ENCODE measurements around the gene JADE2. TPM values are rescaled to one million over a fixed set of nuclear protein-coding genes. Genes with fewer than 3 reads are reported as not detected.

The JADE2 gene
- total and polyA plus RNA-seq, 2 of the 8 experiments (the other 6 are each of a cell fraction or from before 2014, with no cell fraction given) = 19.2 to 55.8 TPM

DNA sequence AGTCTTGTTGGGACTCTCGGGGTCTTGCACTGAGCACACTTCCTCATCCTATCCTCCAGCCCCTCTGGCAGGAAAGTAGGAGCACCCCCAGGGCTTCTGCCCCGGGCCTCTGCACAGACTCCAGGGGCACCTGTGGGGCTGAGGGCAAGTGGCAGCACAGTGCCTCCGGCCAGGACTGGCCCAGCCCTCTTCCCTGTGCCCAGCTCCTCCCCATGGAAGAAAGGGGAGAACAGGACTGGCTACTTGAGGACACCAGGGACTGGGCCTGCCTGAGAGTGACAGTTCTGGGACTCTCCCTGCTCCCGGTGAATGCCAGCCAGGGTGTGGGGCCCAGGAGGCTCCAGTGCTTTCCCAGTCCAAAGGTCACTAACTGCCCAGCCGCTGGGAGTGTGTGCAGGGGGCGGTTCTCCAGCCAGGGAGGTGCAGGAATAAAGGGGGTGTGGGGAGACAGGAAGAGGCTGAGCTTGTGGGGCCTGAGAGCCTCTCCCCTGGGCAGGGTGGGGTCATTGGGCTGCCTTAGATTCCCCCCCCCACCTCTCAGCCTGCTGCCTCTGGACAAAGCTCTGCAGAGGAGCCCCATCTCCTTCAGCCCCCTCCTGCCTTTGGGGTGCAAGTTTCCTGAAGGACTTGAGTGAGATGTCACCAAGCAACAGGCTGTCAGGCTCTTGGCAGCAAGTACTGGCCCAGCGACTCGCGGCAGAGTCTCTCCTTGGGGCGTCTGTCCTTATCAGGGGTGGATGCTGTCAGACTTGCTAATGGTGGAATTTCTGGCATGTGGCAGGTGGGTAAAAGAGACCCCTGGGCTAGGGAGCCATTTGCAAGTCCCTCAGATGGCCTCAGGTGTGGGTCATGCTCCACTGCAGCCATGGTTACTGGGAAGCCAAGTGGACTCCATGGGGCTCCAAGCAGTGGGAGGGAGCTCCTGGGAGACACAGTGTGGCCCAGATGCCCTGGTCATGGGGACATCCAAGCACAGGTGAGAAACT, 19.1 kb upstream of the JADE2 start (continued):
- TF ChIP-seq, protein P1, sequence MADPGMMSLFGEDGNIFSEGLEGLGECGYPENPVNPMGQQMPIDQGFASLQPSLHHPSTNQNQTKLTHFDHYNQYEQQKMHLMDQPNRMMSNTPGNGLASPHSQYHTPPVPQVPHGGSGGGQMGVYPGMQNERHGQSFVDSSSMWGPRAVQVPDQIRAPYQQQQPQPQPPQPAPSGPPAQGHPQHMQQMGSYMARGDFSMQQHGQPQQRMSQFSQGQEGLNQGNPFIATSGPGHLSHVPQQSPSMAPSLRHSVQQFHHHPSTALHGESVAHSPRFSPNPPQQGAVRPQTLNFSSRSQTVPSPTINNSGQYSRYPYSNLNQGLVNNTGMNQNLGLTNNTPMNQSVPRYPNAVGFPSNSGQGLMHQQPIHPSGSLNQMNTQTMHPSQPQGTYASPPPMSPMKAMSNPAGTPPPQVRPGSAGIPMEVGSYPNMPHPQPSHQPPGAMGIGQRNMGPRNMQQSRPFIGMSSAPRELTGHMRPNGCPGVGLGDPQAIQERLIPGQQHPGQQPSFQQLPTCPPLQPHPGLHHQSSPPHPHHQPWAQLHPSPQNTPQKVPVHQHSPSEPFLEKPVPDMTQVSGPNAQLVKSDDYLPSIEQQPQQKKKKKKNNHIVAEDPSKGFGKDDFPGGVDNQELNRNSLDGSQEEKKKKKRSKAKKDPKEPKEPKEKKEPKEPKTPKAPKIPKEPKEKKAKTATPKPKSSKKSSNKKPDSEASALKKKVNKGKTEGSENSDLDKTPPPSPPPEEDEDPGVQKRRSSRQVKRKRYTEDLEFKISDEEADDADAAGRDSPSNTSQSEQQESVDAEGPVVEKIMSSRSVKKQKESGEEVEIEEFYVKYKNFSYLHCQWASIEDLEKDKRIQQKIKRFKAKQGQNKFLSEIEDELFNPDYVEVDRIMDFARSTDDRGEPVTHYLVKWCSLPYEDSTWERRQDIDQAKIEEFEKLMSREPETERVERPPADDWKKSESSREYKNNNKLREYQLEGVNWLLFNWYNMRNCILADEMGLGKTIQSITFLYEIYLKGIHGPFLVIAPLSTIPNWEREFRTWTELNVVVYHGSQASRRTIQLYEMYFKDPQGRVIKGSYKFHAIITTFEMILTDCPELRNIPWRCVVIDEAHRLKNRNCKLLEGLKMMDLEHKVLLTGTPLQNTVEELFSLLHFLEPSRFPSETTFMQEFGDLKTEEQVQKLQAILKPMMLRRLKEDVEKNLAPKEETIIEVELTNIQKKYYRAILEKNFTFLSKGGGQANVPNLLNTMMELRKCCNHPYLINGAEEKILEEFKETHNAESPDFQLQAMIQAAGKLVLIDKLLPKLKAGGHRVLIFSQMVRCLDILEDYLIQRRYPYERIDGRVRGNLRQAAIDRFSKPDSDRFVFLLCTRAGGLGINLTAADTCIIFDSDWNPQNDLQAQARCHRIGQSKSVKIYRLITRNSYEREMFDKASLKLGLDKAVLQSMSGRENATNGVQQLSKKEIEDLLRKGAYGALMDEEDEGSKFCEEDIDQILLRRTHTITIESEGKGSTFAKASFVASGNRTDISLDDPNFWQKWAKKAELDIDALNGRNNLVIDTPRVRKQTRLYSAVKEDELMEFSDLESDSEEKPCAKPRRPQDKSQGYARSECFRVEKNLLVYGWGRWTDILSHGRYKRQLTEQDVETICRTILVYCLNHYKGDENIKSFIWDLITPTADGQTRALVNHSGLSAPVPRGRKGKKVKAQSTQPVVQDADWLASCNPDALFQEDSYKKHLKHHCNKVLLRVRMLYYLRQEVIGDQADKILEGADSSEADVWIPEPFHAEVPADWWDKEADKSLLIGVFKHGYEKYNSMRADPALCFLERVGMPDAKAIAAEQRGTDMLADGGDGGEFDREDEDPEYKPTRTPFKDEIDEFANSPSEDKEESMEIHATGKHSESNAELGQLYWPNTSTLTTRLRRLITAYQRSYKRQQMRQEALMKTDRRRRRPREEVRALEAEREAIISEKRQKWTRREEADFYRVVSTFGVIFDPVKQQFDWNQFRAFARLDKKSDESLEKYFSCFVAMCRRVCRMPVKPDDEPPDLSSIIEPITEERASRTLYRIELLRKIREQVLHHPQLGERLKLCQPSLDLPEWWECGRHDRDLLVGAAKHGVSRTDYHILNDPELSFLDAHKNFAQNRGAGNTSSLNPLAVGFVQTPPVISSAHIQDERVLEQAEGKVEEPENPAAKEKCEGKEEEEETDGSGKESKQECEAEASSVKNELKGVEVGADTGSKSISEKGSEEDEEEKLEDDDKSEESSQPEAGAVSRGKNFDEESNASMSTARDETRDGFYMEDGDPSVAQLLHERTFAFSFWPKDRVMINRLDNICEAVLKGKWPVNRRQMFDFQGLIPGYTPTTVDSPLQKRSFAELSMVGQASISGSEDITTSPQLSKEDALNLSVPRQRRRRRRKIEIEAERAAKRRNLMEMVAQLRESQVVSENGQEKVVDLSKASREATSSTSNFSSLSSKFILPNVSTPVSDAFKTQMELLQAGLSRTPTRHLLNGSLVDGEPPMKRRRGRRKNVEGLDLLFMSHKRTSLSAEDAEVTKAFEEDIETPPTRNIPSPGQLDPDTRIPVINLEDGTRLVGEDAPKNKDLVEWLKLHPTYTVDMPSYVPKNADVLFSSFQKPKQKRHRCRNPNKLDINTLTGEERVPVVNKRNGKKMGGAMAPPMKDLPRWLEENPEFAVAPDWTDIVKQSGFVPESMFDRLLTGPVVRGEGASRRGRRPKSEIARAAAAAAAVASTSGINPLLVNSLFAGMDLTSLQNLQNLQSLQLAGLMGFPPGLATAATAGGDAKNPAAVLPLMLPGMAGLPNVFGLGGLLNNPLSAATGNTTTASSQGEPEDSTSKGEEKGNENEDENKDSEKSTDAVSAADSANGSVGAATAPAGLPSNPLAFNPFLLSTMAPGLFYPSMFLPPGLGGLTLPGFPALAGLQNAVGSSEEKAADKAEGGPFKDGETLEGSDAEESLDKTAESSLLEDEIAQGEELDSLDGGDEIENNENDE (IDR thresholded peaks at IDR 0.05; ENCODE audit: insufficient replicate concordance, low read length) = no peak
- no peak for TF ChIP-seq SP4 (IDR thresholded peaks at IDR 0.05; ENCODE audit: low read length)
- TF ChIP-seq, protein P2, sequence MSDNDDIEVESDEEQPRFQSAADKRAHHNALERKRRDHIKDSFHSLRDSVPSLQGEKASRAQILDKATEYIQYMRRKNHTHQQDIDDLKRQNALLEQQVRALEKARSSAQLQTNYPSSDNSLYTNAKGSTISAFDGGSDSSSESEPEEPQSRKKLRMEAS (IDR thresholded peaks at IDR 0.05) = peak; percentile 54
- TF ChIP-seq RFX5 (IDR thresholded peaks at IDR 0.05; ENCODE audit: borderline replicate concordance, low read depth, low read length) = no peak
- TF ChIP-seq TBP (IDR thresholded peaks at IDR 0.05; ENCODE audit: low read depth, low read length) = no peak
- TF ChIP-seq SAP30 (IDR thresholded peaks at IDR 0.05; ENCODE audit: insufficient read depth, insufficient replicate concordance, low read length) = no peak
- no peak for TF ChIP-seq NRF1 (IDR thresholded peaks at IDR 0.05; ENCODE audit: low read depth, low read length)
- TF ChIP-seq ZNF274 (IDR thresholded peaks at IDR 0.05; ENCODE audit: borderline replicate concordance, extremely low read depth, low read length) = no peak
- no peak for TF ChIP-seq POLR2A (IDR thresholded peaks at IDR 0.05; ENCODE audit: control extremely low read depth in 1 of 2, low read depth in 2 of 2, low read length in 2 of 2)
- no peak for TF ChIP-seq BACH1 (IDR thresholded peaks at IDR 0.05; ENCODE audit: low read length)

Measured in H1 (cell line).